Measurements from ENCODE around the gene INPP4B.
"Not testable (repeated sequence)": the region's sequence is repeated elsewhere in the genome, so short reads cannot be mapped to it uniquely, and the experiment has no call there.

INPP4B gene

DNA sequence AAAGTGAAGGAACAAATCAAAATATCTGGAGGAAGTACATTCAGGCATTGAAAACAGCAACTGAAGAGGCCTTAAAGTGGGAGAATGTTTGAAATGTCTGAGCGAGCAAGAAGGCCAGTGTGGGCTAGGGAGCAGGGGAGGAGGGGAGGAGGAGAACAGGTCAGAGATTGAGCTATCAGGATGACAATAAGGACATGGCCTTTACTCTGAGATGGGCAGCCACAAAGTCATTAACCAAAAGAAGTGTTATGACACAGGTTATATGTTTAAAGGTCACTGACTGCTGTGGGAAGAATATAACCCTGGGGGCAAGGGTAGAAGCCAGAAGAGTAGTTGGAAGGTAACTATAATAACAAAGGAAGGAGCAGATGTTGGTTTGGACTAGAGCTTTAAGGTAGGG lies 315.4 kb downstream of the INPP4B start:
- no peak for DNase-seq

DNA sequence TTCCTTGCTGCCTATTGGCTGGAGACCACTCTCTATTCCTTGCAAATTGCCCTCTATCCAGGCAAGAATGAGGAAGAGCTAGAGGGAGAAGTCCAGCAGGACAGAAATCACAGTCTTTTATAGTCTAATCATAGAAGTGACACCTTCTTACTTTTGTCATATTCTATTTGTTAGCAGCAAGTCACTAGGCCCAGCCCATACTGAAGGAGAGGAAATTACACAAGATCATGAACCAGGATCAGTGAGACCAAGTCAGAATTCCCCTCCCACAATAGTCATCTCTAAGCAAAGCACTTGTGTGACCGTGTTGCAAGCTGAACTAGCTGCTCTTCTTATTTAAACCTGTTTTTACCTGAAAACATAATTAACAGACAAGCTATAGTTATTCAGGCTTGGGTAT lies 317.7 kb downstream of the INPP4B start:
- DNase-seq = no peak

DNA sequence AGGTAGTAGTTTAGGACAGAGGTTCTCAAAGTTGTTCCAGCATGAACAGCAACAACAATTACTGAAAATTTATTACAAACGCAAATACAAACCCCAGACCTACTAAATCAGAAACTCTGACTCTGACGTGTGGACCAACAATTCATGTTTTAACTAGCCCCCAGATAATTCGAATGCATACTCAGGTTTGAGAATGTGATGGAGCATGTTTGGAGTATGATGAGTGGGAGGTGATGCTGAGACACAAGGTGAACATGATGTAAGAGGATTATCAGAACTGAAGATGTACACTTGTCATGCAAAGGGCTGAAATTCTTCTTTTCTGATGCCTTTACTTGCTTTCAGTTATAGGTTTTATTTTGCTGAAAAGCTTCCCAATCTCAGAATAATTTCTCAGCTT lies 323.0 kb downstream of the INPP4B start:
- no peak for DNase-seq

DNA sequence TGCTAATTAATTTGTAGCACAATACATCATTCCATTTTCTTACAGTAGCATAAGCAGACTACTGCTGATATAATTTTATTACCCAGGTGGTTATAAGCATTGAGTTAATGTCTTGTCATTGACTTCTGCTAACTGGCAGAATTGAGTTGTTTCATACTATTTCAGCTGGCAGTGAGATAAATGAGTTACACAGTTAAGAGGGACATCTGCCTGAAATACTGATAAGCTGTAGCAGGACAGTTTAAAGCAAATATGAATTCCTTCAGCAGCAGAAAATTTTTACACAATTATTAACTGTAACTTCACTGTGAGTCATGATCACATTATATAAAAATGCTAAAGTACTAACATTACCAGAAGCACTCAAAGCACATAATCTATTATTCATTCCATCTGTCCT lies 326.8 kb downstream of the INPP4B start:
- no peak for DNase-seq

DNA sequence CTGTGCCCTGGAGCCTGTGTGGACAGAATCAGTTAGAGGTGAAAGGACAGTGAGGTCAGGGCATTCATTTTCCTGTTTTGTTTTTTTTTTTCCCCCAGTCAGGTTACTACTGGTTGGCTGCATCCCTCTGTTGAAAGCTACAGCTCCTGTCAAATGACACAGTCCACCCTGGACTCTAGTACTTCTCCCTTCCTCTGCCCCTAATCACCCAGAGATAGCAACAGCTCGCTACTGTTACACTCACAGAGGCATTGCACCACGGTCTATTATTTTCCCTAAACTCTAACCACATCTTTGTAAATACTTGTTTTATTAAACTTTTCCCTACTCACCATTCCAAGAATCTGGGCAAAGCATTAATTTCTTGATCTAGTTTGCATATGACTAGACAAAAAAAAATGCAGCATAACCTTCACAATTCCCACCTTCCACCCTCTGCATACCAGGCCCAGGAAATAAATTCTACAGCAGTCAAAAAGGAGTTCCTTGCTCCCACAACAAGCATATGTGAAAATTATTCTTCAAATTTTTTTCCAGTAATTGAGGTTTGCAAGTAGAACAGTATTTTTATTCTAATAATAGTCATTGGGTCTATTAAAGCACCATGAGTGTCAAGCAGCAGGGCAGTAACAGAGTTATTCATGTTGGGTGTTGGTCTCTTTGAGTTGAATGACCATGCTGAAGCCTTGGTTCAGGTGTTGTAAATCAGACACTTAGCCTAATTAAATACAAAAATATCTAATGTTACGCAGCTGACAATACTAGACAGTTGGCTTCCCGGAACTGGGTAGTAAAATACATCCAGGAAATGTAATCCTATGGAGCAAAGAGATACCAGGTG lies 329.2 kb downstream of the INPP4B start:
- no peak for DNase-seq

DNA sequence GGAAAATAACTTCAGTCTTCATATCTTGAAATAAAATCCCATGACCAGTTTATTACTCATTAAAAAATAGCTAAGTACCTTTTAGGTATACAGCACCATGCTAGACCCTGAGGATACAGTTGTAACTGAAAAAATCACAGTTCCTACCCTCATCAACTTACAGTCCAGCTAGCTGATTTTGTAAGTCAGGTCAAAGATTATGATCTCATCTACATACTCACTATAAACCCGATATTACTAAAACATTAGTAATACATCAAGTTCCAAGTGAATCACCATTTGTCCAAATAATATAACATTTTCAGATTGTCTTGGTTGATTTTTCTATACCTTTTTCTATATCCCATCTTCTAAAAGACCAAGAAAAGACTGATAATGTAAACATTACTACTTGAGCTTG lies 333.9 kb downstream of the INPP4B start:
- DNase-seq = no peak

DNA sequence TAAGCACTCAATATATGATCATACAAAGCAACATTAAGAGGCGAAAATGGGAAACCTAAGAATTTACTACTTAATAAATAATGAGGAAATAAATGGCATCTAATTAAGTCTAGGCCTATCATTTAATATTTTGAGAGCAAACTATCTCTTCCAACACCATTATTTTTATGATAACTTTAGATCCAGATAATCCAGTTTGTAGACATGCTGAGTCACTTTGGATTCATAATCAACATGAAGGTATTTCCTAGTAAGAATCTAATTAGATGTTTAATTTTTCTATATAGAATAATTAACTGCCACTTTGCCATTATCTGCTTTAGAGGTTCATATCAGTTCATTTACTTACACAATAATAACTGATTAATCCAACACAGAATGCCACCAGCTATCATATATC lies 336.2 kb downstream of the INPP4B start:
- DNase-seq = no peak

DNA sequence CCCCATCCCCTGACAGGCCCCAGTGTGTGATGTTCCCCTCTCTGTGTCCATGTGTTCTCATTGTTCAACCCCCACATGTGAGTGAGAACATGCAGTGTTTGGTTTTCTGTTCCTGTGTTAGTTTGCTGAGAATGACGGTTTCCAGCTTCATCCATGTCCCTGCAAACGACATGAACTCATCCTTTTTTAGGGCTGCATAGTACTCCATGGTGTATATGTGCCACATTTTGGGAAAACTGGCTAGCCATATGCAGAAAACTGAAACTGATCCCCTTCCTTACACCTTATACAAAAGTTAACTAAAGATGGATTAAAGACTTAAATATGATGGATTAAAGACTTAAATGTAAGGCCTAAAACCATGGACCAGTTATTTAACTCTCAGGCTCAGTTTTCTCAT lies 336.7 kb downstream of the INPP4B start:
- DNase-seq = not testable (repeated sequence)

DNA sequence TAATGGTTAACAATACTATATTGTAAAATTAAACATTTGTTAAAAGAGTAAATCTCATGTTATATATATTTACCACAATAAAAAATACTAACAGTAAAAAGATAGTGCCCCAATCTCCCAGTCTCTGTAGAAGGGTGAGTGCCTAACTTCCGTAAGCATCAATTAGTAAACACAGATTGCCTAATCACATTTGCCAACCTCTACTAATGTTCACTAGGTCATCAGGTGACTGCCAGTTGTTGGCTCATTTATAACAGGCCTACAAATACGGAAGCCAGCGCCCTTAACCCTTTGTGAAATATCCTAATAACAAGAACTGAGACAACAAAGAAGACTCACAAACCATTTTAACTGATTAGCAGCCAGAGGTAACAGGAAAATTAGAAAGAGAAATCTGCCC lies 345.1 kb downstream of the INPP4B start:
- DNase-seq = no peak

DNA sequence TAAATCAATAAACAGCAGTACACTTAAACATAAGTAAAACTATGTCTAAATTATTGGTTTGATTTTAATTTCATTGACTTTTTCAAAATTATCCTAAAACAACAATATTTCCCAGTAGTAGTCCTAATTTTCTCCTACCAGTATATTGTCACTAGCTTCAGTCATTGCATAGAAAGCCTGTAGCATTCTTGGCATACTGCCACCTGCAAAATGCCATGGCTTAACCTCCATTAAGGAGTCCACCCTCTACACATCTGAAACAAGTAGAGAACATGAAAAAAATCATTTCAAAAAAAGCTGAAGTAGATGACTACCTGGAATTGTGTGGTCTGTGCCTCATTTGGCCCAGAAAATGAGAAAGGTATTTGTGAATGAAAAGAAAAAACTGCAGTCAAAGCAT lies 348.5 kb downstream of the INPP4B start:
- no peak for DNase-seq

DNA sequence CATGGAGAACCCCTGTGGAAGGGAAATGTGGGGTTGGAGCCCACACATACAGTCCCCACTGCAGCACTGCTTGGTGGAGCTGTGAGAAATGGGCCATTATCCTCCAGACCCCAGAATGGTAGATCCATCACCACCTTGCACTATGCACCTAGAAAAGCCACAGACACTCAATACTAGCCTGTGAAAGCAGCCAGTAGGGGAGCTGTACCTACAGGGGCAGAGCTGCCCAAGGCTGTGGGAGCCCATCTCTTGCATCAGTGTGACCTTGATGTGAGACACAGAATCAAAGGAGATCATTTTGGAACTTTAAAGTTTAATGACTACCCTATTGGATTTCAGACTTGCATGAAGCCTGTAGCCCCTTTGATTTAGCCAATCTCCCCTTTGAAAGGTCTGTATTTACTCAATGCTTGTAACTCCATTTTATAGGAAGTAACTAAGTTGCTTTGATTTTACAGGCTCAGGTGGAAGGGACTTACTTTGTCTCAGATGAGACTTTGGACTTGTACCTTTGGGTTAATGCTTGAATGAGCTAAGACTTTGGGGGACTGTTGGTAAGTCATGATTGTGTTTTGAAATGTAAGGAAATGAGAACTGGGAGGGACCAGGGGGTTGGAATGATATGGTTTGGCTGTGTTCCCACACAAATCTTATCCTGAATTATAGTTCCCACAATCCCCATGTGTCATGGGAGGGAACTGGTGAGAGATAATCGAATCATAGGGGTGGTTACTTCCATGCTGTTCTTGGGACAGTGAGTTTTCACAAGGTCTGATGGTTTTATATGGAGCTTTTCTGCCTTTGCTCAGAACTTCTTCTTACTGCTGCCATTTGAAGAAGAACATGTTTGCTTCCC lies 352.6 kb downstream of the INPP4B start:
- no peak for DNase-seq

DNA sequence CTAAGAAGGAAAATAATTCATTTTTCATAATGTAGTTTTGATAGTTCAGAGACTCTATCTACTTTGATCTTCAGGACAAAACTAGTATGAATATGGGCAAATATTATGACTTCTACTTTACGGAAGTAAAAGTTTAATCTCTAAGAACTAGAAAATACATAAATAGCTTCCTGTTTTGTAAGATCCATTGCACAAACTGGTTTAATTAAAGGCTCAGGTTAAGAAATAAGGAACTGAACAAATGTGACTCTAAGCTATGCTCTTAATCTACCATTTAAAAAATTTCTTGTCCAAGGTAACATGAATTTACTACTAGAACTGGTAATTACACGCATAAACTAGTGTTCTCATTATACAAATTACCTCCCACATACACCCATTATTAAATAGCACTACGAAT lies 360.6 kb downstream of the INPP4B start:
- no peak for DNase-seq

DNA sequence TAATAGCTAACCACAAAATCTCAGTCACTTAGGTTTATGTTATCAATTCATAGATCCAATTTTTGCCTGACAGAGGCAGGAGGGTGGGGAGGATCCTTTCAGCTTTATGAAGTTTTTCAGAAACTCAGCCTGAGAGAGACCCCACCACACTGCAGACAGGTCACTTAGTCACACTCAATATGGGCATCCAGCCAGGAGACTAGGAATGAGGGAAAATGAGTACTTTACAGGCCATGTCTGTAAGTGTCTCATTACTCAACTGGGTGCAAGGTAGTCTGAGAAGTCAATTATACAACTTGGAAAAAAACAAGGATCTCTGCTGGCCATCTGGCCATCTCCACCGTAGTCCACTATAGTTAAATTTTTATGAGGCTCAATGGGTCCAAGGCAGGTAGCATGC lies 365.9 kb downstream of the INPP4B start:
- no peak for DNase-seq

DNA sequence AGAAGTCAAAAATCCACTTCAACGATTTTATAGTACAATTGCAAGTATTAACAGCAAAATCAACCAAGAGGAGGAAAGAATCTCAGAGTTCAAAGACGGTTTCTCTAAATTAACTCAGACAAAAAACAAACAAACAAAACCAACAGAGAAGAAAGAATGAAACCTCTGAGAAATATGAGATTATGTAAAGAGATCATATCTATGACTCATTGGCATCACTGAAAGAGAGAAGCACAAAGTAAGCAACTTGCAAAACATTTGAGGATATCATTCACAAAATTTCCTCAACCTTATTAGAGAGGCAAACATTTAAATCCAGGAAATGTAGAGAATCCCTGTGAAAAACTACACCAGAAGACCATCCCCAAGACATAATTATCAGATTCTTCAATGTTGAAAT lies 370.4 kb downstream of the INPP4B start:
- no peak for DNase-seq

DNA sequence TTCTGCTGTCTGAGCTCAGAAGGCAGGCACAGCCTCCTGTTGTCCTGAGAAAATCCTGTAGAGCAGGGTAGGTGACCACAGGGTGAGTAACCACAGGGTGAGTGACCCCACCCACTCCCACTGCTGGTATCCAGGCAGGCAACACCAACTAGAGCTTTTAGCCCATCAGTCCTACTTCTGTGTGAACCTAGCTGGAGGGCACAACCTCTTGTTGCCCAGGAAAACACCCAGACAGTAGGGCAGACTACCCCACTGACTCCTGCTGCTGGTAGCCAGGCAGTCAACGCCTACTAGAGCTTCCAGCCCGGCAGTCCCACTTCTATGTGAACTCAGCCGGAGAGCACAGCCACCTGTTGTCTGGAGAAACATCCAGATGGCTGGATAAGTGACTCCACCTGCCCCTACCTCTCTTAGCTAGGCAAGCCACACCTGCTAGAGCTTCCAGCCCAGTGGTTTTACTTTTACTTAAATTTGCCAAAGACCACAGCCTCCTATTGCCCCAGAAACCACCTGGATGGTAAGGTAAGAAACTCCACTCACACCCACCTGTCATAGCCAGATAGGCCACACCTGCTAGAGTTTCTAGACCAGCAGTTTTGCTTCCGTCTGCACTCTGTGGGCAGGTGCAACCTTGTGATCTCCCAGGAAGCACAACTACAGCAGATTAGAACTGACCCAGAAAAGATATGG lies 371.6 kb downstream of the INPP4B start:
- no peak for DNase-seq

DNA sequence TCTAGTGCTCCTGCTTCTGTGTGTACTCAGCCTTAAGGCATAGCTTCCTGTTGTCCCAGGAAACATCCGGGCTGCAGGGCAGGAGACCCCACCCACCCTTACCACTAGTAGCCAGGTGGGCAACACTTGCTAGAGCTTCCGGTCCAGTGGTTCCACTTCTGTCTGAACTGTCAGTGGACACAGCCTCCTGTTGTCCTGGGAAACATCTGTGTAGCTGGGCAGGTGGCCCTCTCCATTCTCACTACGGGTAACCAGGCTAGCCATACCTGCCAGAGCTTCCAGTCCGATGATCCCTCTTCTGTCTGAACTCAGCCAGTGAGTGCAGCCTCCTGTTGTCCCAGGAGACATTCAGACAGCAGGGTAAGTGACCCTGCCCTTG lies 372.2 kb downstream of the INPP4B start:
- no peak for DNase-seq

DNA sequence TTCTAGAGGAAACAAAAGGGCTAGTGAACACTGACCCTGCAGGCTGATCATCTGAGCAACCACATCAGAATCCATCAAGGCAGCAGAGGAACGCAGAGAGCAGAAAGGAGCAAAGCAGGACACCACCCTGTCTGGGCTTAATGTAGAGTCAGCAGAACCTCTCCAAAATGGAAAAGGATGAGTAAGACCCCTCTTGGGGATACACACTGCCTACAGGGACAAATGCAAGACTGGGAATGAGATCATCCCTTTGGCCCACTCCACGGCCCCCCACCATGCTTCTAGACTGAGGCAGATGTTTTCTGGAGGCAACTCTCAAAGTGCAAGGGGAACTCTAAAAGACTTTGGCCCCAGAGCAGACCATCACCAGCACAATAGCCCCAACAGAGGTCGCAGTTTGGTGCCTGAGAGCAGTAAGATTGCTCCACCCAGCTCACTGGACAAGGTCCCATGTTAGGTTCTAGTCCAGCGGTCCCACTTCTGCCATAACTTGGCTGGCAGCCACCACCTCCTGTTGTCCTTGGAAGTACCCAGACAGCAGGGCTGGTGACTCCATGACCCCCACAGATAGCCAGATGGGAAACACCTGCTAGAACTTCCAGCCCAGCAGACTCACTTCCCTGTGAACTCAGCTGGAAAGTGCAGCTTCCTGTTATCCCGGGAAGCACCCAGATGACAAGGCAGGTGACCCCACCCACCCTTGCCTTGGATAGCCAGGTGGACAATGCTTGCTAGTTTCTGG lies 372.7 kb downstream of the INPP4B start:
- no peak for DNase-seq

DNA sequence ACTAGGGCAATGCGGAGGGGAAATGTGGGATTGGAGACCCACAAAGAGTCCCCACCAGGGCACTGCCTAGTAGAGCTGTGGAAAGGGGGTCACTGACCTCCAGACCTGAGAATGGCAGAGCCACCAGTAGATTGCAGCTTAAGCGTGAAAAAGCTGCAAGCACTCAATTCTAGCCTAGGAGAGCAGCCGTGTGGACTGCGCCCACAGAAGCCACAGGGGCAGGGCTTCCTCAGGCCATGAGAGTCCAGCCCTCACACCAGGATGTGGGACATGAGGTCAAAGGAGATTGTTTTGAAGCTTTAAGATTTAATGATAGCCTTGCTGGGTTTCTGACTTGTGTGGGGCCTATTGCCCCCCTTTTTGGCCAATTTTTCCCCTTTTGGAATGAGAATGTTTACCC lies 379.0 kb downstream of the INPP4B start:
- DNase-seq = no peak

DNA sequence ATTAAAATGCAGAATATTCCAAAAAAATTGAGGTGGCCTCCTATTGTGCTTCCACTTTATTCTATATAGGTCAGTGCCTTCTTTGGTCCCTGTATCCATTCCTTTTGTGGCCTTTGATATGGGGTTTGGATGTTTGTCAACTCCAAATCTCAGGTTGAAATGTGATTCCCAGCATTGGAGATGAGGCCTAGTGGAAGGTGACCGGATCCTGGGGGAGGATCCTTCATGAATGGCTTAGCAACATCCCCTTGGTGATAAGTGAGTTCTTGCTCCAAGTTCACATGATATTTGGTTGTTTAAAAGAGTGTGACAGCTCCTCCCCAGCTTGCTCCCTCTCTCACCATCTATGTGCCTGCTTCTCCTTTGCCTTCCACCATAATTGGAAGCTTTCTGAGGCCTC lies 380.6 kb downstream of the INPP4B start:
- DNase-seq = no peak

DNA sequence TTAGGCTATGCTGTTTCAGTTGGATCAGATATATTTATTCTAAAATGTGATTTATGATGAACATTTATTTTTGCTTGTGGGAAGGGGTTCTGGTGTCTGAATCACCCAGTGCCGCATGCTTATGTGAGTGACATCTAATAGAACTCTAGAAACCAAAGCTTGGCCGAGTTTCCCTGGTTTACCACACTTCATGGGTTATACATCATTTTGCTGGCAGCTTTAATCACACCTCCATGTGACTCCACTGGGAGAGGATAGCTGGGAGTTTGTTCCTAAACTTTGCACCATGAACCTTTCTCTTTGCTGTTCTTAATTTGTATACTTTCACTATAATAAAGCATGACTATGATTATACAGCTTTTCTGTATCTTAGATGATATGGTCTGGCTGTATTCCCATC lies 382.9 kb downstream of the INPP4B start:
- no peak for DNase-seq

DNA sequence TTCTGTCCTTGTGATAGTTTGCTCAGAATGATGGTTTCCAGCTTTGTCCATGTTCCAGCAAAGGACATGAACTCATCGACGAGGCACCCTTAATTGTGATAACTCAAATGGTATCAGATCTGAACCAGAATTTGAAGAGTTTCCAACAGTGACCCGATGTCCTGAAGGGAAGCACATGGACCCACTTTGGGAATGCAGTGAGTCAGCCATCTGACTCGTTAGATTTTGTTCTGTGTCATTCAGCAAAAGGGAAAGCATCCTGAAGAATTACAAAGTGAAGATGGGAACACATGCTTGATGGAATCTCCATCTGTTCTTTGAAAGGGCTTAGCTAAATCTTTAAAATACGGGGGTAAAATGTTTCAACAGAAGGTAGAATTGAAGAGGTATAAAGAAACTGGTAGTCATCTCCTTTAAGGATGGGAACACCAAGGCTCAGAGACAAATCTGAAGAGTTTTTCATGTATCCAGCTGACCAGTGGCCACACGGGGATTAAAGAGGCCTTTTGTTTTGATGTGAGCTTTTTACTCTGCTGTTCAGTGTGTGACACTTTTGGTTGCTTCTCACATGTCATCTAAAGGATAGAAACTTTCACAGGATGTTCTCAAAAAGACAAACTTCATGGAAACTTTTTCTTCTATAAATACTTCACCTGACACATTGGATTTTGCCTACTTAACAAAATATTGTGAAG lies 393.8 kb downstream of the INPP4B start:
- DNase-seq = no peak

DNA sequence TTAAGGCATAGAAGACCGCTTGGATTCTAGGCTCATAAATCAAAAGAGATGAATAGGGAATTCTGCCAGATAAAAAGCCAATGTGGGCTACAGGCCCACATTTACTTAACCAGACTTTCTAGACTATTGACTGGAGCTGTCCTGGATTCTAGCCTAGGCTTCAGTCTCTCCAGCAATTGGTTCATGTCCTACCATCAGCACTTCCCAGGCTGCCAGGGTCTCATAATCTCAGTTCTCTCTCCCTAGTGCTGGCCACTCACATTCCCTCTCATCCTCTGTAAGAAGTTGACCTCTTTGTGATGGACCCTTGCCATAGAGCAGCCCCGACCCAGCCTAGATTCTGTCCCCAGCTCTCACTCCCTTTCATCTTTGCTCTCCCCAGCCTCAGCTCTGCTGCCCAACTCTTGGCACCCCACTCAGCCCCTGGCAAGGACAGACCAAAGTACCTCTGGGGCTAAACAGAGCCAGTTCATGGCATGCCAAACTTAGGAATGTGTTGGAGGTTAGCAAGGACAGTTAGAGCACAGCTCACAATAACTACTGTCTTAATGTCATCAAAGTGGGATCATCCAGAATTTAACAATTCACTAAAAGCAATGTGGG lies 396.2 kb downstream of the INPP4B start:
- DNase-seq = no peak

Measured in stimulated activated CD4-positive, alpha-beta T cell treated with anti-CD3 and anti-CD28 coated beads, Interleukin-2, amount 100 ng/mL, for 48 hours (primary cell).